Mucosa of rectum (tissue), 2 donors: ENCODE data around the gene UBE2O.

Experiments used
- H3K27ac ChIP-seq, 2 donors: one replicate each; pipeline ENCODE4 v1.7.0; 2013; ENCODE audit warnings: inconsistent platforms in 2 of 2, low read depth in 2 of 2, low read length in 2 of 2
- H3K27me3 ChIP-seq, 2 donors: one replicate each; pipeline ENCODE4 v1.7.0; 2013; ENCODE audit warnings: low read length in 2 of 2; ENCODE audit not compliant: control insufficient read depth in 2 of 2, insufficient read depth in 2 of 2
- H3K36me3 ChIP-seq, 2 donors: one replicate each; pipeline ENCODE4 v1.7.0; 2013; ENCODE audit warnings: low read length in 2 of 2; ENCODE audit not compliant: control insufficient read depth in 2 of 2, insufficient read depth in 2 of 2
- H3K4me1 ChIP-seq, 2 donors: one replicate each; pipeline ENCODE4 v1.7.0; 2013; ENCODE audit warnings: low read length in 2 of 2, mild to moderate bottlenecking in 1 of 2; ENCODE audit not compliant: control insufficient read depth in 2 of 2, insufficient read depth in 2 of 2
- H3K4me3 ChIP-seq, 2 donors: one replicate each; pipeline ENCODE4 v1.7.0; 2013; ENCODE audit warnings: low read length in 2 of 2
- H3K9ac ChIP-seq, 2 donors: one replicate each; pipeline ENCODE4 v1.7.0; 2013; ENCODE audit warnings: low read length in 2 of 2, low read depth in 1 of 2, mild to moderate bottlenecking in 1 of 2
- H3K9me3 ChIP-seq, 2 donors: one replicate each; pipeline ENCODE4 v1.7.0; 2013; ENCODE audit warnings: low read length in 2 of 2; ENCODE audit not compliant: control insufficient read depth in 2 of 2
- donor health status: healthy.
- donor health status: Normal muscosa, but diverticular disease.

Gene UBE2O

DNA sequence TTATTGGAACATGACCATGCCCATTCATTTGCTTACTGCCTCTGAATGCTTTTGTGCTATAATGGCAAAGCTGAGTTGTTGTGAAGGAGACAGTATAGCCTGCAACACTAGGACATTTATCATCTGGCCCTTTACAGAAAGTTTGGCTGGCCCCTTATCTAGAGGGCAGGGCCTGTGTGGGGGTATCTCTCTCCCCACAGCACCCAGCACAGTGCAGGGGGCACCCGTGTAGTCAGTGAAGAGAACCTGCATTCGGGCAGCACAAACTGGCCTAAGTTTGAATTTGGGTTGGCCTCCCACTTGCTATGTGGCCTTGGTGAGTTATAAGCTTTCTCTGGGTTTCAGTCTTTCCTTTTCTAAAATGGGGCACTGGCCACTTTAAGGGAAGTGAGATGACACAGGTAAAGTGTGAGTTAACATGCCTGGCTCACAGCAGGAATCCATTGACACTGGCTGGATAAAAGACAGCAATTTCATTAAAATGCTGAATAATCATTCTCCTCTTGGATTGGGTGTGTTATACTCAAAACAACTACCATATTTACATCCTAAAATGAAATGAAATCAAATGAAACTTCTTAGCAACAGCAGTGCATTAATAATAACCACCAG is 12.1 kb downstream of the UBE2O start:
- Histone ChIP-seq H3K36me3 (no peaks in the 10 kb centered on the region), H3K27me3 (no peaks in the 10 kb centered on the region), H3K9me3 (no peaks in the 10 kb centered on the region), H3K27ac (no peak overlapping the region), H3K4me1 (no peaks in the 10 kb centered on the region), H3K4me3 (no peak overlapping the region), H3K9ac (no peak overlapping the region)

GRCh38 chr17:76439314-76439928 is 13.5 kb downstream of the UBE2O start:
- H3K36me3 ChIP-seq, result no peaks in the 10 kb centered on the region
- no peaks in the 10 kb centered on the region for H3K4me1 ChIP-seq
- no peak overlapping the region for H3K9ac ChIP-seq
- H3K4me3 ChIP-seq, result no peak overlapping the region
- H3K27me3 ChIP-seq, result no peaks in the 10 kb centered on the region
- H3K27ac ChIP-seq, result no peak overlapping the region
- no peaks in the 10 kb centered on the region for H3K9me3 ChIP-seq

- no peak overlapping the region for H3K27ac ChIP-seq
- no peak overlapping the region for H3K9ac ChIP-seq
These were observed 14.0 kb downstream of the UBE2O start for GRCh38 chr17:76438906-76439305.

DNA sequence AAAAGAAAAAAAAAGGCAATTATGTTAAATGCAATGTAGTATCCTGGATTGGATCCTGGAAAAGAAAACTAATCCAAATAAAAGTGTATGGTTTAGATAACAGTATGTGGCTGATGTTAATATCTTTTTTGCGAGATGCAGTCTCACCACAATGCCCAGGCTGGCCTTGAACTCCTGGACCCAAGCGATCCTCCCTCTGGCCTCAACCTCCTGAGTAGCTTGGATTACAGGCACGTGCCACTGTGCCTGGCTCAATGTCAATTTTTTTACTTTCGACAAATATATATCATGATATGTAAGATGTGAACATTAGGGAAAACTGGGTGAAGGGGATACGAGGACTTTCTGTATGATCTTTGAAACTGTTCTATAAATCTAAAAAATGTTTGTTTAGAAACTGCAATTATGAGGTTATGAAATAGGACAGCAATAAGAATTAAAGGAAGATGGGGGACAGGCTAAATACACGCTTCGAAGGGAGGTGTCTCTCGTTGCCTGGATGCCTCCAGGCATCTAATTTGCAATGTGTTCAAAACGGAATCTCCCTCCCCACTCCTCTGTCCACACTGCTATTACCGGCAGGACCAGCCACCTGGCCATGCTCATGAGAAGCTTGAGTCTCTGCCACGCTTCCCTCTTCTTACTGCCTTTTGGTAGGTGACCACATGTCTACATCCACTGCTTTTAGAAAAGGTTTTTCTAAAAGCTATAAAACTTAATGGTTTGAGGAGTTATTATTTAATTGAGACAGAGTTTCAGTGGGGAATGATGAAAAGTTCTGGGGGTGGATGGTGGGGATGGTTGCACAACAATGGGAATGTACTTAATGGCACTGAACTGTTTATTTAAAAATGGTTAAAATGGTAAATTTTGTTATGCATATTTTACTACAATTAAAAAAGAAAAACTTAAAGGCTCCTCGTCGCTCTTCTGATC is 15.2 kb downstream of the UBE2O start:
- Histone ChIP-seq H3K9ac (no peak overlapping the region), H3K4me1 (no peaks in the 10 kb centered on the region), H3K36me3 (no peaks in the 10 kb centered on the region), H3K4me3 (no peak overlapping the region), H3K9me3 (no peaks in the 10 kb centered on the region), H3K27ac (no peak overlapping the region), H3K27me3 (no peaks in the 10 kb centered on the region)

More at GRCh38 chr17:76438906-76439305, 14.0 kb downstream of the UBE2O start:
- Histone ChIP-seq H3K27me3 (no peaks in the 10 kb centered on the region), H3K4me3 (no peak overlapping the region), H3K4me1 (no peaks in the 10 kb centered on the region), H3K36me3 (no peaks in the 10 kb centered on the region), H3K9me3 (no peaks in the 10 kb centered on the region)

- H3K9me3 ChIP-seq, result no peaks in the 10 kb centered on the region
- no peak overlapping the region for H3K4me3 ChIP-seq
- H3K36me3 ChIP-seq, result no peaks in the 10 kb centered on the region
- H3K27ac ChIP-seq, result no peak overlapping the region
- H3K27me3 ChIP-seq, result no peaks in the 10 kb centered on the region
- H3K9ac ChIP-seq, result no peak overlapping the region
- H3K4me1 ChIP-seq, result no peaks in the 10 kb centered on the region
These were observed 17.2 kb downstream of the UBE2O start for GRCh38 chr17:76435751-76436150.

GRCh38 chr17:76434870-76435269 is 18.1 kb downstream of the UBE2O start:
- Histone ChIP-seq H3K4me3 (no peak overlapping the region), H3K4me1 (no peaks in the 10 kb centered on the region), H3K36me3 (no peaks in the 10 kb centered on the region), H3K27ac (no peak overlapping the region), H3K9ac (no peak overlapping the region), H3K9me3 (no peaks in the 10 kb centered on the region), H3K27me3 (no peaks in the 10 kb centered on the region)

GRCh38 chr17:76433693-76434092 is 19.3 kb downstream of the UBE2O start:
- H3K27me3 ChIP-seq, result no peaks in the 10 kb centered on the region
- H3K27ac ChIP-seq, result no peak overlapping the region
- no peak overlapping the region for H3K4me3 ChIP-seq
- H3K9me3 ChIP-seq, result no peaks in the 10 kb centered on the region
- H3K9ac ChIP-seq, result no peak overlapping the region
- H3K4me1 ChIP-seq, result no peaks in the 10 kb centered on the region
- H3K36me3 ChIP-seq, result no peaks in the 10 kb centered on the region

DNA sequence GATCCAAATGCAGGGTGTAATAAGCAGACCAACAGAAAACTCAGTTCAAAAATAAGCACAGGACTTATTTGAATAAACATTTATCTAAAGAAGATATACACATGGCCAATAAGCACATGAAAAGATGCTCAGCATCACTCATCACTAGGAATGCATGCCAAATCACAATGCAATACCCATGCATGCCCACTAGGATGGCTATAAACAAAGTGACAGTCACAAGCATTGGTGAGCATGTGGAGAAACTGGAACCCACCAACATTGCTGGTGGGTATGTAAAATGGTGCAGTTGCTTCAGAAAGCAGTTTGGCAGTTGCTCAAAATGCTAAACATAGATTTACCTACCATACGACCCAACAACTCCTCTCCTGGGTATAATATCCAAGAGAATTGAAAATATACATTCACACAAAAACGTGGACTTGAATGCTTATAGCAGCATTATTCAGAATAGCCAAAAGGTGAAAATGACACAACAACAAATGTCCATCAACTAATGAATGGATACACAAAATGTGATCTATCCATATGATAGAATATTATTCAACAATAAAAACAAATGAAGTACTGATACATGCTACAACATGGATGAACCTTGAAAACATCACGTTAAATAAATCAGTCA is 20.1 kb downstream of the UBE2O start:
- Histone ChIP-seq H3K4me1 (peaks cover 3 to 4% of the 10 kb centered on the region in 2 donors), H3K27ac (no peak overlapping the region), H3K9ac (no peak overlapping the region), H3K9me3 (no peaks in the 10 kb centered on the region), H3K27me3 (no peaks in the 10 kb centered on the region), H3K36me3 (no peaks in the 10 kb centered on the region), H3K4me3 (no peak overlapping the region)

DNA sequence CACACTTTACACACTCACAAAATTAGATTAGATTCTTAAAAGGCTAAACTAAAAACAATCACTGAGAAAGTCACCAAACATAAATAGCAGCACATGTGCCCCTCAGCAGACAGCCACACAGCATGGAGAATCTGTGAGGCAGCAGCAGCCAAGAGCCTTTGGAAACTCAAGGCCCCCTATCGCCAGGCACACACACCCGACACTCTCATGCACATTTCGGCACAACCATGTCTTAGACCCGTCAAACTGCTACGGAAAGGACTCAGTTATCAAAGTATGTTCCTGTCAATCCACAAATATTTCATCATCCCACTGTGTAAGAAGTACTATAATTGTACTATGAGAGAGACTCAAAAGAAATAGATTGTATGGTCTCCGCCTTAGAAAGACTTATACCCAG is 20.9 kb downstream of the UBE2O start:
- Histone ChIP-seq H3K4me1 (peaks cover 7 to 9% of the 10 kb centered on the region in 2 donors), H3K27me3 (no peaks in the 10 kb centered on the region)

GRCh38 chr17:76431509-76431908 is 21.4 kb downstream of the UBE2O start:
- no peak overlapping the region for H3K27ac ChIP-seq
- no peaks in the 10 kb centered on the region for H3K27me3 ChIP-seq
- peaks cover 7 to 9% of the 10 kb centered on the region in 2 donors for H3K4me1 ChIP-seq
- H3K9me3 ChIP-seq, result no peaks in the 10 kb centered on the region
- H3K4me3 ChIP-seq, result no peak overlapping the region
- no peaks in the 10 kb centered on the region for H3K36me3 ChIP-seq
- no peak overlapping the region for H3K9ac ChIP-seq

More for the DNA sequence above, 20.9 kb downstream of the UBE2O start:
- Histone ChIP-seq H3K4me3 (no peak overlapping the region), H3K27ac (no peak overlapping the region), H3K36me3 (no peaks in the 10 kb centered on the region), H3K9ac (no peak overlapping the region), H3K9me3 (no peaks in the 10 kb centered on the region)
